Cardiac fibroblast (primary cell): ENCODE results near the gene CEPT1.

Experiments
- DNase-seq, 2 donors: peaks; one replicate each; pipeline versions ENCODE4 v3.0.0 to v3.0.0-alpha.2; 2010; ENCODE audit warnings: low read depth in 2 of 2
- H3K4me3 ChIP-seq, 2 donors: replicated peaks in 1 of 2; 1 replicate in 1 of 2; 2 replicates in 1 of 2; pipeline ENCODE4 v1.5.1; 2011; ENCODE audit warnings: low read depth in 2 of 2, low read length in 2 of 2, mild to moderate bottlenecking in 2 of 2, moderate library complexity in 1 of 2
- TF ChIP-seq, protein P1 (sequence below): IDR thresholded peaks from one replicate; pipeline ENCODE4 v1.5.1; 2011; ENCODE audit warnings: low read depth, mild to moderate bottlenecking, low read length, inconsistent platforms

CEPT1 gene

DNA sequence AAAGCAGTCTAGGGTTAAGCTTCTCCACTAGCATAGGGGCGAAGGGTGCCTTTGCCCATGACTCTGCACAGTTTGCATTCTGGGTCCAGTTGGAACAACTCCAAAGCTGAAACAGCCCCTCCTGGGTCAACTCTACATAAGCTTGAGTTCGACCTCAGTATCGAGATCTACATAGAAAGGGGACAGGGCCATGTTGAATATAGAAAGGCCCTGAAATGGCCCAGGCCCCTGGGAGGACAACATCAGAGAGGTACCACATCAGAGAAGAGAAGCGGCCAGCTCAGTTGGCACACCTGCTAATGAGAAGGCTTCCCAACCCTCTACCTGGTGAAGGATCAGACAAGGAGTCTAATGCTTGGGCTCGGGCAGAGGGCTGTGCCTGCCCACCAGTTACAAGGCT lies 58.8 kb downstream of the CEPT1 start:
- H3K4me3 ChIP-seq = no peak overlapping the region
- DNase-seq = no peak
- TF ChIP-seq, protein P1, sequence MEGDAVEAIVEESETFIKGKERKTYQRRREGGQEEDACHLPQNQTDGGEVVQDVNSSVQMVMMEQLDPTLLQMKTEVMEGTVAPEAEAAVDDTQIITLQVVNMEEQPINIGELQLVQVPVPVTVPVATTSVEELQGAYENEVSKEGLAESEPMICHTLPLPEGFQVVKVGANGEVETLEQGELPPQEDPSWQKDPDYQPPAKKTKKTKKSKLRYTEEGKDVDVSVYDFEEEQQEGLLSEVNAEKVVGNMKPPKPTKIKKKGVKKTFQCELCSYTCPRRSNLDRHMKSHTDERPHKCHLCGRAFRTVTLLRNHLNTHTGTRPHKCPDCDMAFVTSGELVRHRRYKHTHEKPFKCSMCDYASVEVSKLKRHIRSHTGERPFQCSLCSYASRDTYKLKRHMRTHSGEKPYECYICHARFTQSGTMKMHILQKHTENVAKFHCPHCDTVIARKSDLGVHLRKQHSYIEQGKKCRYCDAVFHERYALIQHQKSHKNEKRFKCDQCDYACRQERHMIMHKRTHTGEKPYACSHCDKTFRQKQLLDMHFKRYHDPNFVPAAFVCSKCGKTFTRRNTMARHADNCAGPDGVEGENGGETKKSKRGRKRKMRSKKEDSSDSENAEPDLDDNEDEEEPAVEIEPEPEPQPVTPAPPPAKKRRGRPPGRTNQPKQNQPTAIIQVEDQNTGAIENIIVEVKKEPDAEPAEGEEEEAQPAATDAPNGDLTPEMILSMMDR = no peak

DNA sequence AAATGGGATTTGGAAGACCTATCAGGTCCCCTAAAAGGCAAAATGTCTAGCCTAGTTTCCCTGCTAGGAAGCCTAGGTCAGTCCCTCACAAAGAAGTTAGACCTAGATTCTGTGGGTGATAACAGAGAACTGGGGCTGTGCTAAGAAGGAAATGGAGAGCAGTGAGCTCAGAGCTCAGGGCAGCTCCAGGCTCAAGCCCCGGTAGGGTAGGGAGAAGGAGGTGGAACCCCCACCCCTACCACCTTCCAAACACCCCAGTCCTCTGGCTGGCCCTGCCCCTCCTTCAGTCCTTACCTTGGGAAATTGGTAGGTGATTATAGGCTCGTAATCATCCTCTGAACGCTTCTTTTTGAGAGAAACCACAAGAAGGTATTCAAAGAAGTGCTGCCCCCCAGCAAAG lies 59.3 kb downstream of the CEPT1 start:
- H3K4me3 ChIP-seq = no peak overlapping the region
- no peak for DNase-seq
- TF ChIP-seq, protein P1 = no peak

DNA sequence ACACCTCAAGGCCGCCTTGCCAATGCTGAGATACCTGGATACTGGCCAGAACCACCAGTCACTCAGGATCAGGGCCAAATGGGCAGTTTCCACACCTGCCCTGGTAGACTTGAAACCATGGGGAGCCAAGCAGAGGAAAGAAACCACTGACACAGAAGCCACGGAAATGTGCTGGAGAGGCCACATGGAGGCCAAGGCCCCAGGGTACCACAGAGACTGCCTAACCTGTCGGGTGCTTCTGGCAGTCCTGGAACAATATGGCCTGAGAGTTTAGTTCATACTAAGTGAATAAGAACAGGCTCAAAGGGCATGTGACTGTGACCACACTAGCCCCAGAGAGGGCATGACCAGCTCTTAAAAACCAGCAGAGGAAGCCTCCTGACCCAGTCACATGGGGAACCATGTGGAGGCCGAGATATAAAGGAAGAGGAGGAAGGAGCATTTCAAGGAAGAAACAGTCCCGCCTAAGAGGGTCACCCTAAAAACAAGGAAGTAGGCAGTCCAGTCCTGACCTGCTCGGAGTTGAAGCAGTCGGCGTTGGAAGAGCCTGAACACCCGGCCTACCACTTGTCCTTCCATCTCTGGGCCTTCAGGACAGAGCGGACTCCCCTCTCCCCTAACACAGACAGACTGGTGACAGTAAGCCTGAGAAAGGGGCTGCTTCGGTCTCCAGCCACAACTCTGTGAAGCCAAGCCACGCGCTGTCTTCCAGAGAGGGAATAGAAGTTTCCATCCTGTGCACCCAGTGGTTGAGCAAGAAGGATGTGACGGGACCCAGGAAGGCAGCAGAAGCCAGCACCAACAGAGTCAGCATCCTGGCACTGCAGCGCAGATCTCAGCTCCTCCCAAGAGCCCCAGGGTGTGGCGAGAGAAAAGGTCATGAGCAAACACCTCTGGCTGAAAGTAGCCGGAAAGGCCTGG lies 60.1 kb downstream of the CEPT1 start, which contains the start of gene DENND2D:
TSS of gene DENND2D (minus strand) at position 766 of the 921 bp plus-strand sequence. CDS start at position 579, 187 bp downstream.
- H3K4me3 ChIP-seq = no peak within 1 kb of the TSS
- no peak for DNase-seq
- TF ChIP-seq, protein P1 = no peak

DNA sequence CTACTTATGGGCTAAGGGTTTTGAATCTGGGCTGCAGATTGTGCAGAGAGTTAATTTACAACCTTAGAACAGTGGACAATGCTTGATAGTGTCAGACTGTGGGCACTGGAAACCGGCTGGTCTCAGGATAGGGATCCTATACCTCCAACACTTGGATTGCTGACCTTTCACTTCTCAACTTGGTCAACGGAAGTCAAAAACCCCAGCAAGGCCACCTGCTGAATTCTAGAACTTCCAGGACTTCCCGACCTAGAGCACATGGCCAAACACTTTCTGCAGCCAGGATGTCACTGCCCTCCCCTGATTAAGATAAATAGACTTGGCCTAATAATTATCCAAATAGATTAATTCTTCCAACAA lies 60.8 kb downstream of the CEPT1 start:
- DNase-seq = no peak
- no peak overlapping the region for H3K4me3 ChIP-seq
- TF ChIP-seq, protein P1 = no peak

DNA sequence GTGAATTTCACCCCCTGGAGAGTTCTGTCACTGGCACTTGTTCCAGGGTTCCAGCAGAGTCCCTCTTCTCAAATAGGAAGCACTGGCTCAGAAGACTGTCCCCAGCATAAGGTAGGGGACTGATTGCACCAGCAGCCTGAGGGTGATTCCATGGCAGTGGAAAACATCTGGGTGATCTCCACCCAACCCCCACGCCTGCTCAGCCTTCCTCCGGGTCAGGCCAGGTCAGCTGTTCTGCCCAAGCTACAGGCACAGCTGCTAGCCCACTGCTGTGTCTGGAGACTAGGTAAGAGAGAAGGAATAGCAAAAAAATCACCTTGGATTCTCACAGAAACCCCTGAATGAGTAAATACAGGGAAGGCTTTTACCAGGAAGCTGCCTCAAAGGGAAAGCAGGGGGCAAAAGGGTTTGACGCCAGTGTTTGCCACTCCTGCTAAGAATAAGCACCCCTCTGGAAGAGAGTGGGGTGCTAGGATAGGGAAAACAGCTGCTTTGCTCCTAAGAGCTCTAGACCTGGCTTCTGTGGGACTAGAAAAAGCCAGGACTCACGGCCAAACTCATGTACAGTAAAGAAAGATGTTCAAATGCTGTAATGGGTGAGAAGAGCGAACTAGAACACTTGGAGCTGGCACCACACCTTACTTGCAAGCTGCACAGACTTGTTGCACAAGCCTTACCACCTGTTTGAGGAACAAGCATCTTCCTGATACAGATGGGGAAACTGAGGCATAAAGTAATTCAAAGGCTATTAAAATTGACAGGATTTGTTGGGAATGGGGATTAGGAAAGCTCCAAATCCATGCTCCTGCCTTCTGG lies 61.5 kb downstream of the CEPT1 start:
- TF ChIP-seq, protein P1 = no peak
- H3K4me3 ChIP-seq = no peak overlapping the region
- no peak for DNase-seq

DNA sequence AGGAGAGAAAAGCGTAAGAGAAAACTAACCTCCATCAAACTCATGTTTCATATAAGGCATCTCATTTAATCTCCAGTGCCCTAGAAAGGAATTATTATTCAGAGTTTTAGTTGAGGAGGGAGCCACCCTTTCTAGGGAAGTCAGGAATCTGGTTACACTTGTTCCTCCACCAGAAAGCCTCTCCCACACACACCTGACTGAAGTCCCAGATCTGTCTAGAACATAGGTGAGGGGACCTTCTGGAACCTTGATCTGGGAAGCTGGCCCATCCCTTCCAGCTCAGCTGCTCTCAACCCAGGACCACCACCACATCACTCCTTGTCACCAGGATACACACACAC lies 62.3 kb downstream of the CEPT1 start:
- TF ChIP-seq, protein P1 = no peak
- no peak overlapping the region for H3K4me3 ChIP-seq
- no peak for DNase-seq
